ENCODE results near the gene ANTXR1. TPM values are rescaled to one million over a fixed set of nuclear protein-coding genes. Genes with fewer than 3 reads are reported as not detected.
A peak's percentile ranks its signal among the peaks of the same experiment; 100 is the strongest.

ANTXR1 gene
- polyA plus RNA-seq, 1 of the 3 experiments (the other 2 are of a cell fraction): 114 TPM

GRCh38 chr2:69082430-69082997 lies 69.5 kb downstream of the ANTXR1 start:
- H3K9me2 ChIP-seq: no peaks in the 10 kb centered on the region
- no peak overlapping the region for H2AFZ ChIP-seq (ENCODE audit: low read depth)
- CTCF ChIA-PET: interaction anchor here (0.8 to 2.0 kb wide), 5 partner anchors 53 to 224 kb away, joined by 3 to 7 read pairs (median 6); partner anchors contain the start of gene ANTXR1
- H3F3A ChIP-seq (replicated peaks; ENCODE audit: insufficient read depth): peaks cover 3% of the 10 kb centered on the region
- POLR2A ChIA-PET: no interaction called here
- DNase-seq: no peak
- TF ChIP-seq FOSL2 (IDR thresholded peaks at IDR 0.05; ENCODE audit: borderline replicate concordance, low read depth) (peak; percentile 18; the same call in 1 of the 2 replicates), TCF12 (IDR thresholded peaks at IDR 0.05) (no peak), NFIC (IDR thresholded peaks at IDR 0.05; ENCODE audit: borderline replicate concordance) (peak; percentile 69), NRF1 (IDR thresholded peaks at IDR 0.05; ENCODE audit: low read depth, low read length) (no peak), SMC3 (IDR thresholded peaks at IDR 0.05; ENCODE audit: low read depth, low read length) (no peak), SIN3A (IDR thresholded peaks at IDR 0.05; ENCODE audit: borderline replicate concordance, low read depth, low read length) (no peak), POLR2AphosphoS5 (IDR thresholded peaks at IDR 0.05; ENCODE audit: low read depth, low read length) (no peak), JUND (IDR thresholded peaks at IDR 0.05) (peak; percentile 9; the same call in 1 of the 2 replicates), RAD21 (IDR thresholded peaks at IDR 0.05; ENCODE audit: low read length) (no peak), CHD2 (IDR thresholded peaks at IDR 0.05; ENCODE audit: low read length, partially characterized antibody) (no peak)
- H3K36me3 ChIP-seq (replicated peaks in 1 of 2; ENCODE audit: control insufficient read depth in 1 of 2, insufficient read depth in 2 of 2, low read length in 1 of 2): peaks cover 71 to 88% of the 10 kb centered on the region in 2 experiments
- WGBS (ENCODE audit: low lambda C conversion rate): 53% methylated on average over 9 of the region's 9 CpGs
- H3K4me1 ChIP-seq (ENCODE audit: control insufficient read depth in 1 of 2, insufficient read depth in 2 of 2, low read depth in 1 of 2, low read length in 1 of 2): peaks cover 22 to 28% of the 10 kb centered on the region in 2 experiments
- peak overlapping the region; percentile 65 to 79 for H3K27ac ChIP-seq (ENCODE audit: low read depth in 2 of 2, low read length in 1 of 2)
- no peaks in the 10 kb centered on the region for H4K20me1 ChIP-seq (ENCODE audit: insufficient read depth)
- H3K4me3 ChIP-seq (ENCODE audit: low read depth in 2 of 2, low read length in 1 of 2): no peak overlapping the region
- no peaks in the 10 kb centered on the region for H3K9me3 ChIP-seq
- H3K79me2 ChIP-seq (ENCODE audit: insufficient read depth): peaks cover 4% of the 10 kb centered on the region; the same call in 1 of the 2 replicates
- H3K4me2 ChIP-seq: no peak overlapping the region
- H3K9ac ChIP-seq: no peak overlapping the region
- H3K27me3 ChIP-seq (ENCODE audit: insufficient read depth): no peaks in the 10 kb centered on the region

- H3K4me1 ChIP-seq (ENCODE audit: control insufficient read depth in 1 of 2, insufficient read depth in 2 of 2, low read depth in 1 of 2, low read length in 1 of 2): peaks cover 22 to 33% of the 10 kb centered on the region in 2 experiments
- H3K4me2 ChIP-seq: no peak overlapping the region
- TF ChIP-seq MAX (IDR thresholded peaks at IDR 0.05; ENCODE audit: low read depth) (no peak), JUND (IDR thresholded peaks at IDR 0.05) (no peak), RXRA (IDR thresholded peaks at IDR 0.05; ENCODE audit: borderline replicate concordance, low read depth) (no peak), ELF1 (IDR thresholded peaks at IDR 0.05) (no peak), FOSL2 (IDR thresholded peaks at IDR 0.05; ENCODE audit: borderline replicate concordance, low read depth) (no peak), IRF3 (IDR thresholded peaks at IDR 0.05; ENCODE audit: low read depth, low read length) (no peak), GATA2 (CRISPR knock-in tag; IDR thresholded peaks at IDR 0.05) (no peak), SMC3 (IDR thresholded peaks at IDR 0.05; ENCODE audit: low read depth, low read length) (no peak), SIN3A (IDR thresholded peaks at IDR 0.05; ENCODE audit: borderline replicate concordance, low read depth, low read length) (no peak), TCF12 (IDR thresholded peaks at IDR 0.05) (no peak), RCOR1 (IDR thresholded peaks at IDR 0.05; ENCODE audit: low read length) (no peak), RFX5 (IDR thresholded peaks at IDR 0.05; ENCODE audit: low read length) (no peak), MXI1 (IDR thresholded peaks at IDR 0.05; ENCODE audit: low read depth, low read length) (no peak), CHD2 (IDR thresholded peaks at IDR 0.05; ENCODE audit: low read length, partially characterized antibody) (no peak)
- POLR2A ChIA-PET: no interaction called here
- H2AFZ ChIP-seq (ENCODE audit: low read depth): no peak overlapping the region
- CTCF ChIA-PET: interaction anchor here (0.8 to 2.0 kb wide), 5 partner anchors 54 to 225 kb away, joined by 3 to 7 read pairs (median 6); partner anchors contain the start of gene ANTXR1
- H3K9me2 ChIP-seq: no peaks in the 10 kb centered on the region
- H3K36me3 ChIP-seq (replicated peaks in 1 of 2; ENCODE audit: control insufficient read depth in 1 of 2, insufficient read depth in 2 of 2, low read length in 1 of 2): peaks cover 69 to 87% of the 10 kb centered on the region in 2 experiments
- no peaks in the 10 kb centered on the region for H3K27me3 ChIP-seq (ENCODE audit: insufficient read depth)
- H3K9ac ChIP-seq: no peak overlapping the region
- H3K27ac ChIP-seq (ENCODE audit: low read depth in 2 of 2, low read length in 1 of 2): peak overlapping the region; percentile 65 to 79
- no peaks in the 10 kb centered on the region for H4K20me1 ChIP-seq (ENCODE audit: insufficient read depth)
- no peak overlapping the region for H3K4me3 ChIP-seq (ENCODE audit: low read depth in 2 of 2, low read length in 1 of 2)
- no peaks in the 10 kb centered on the region for H3K9me3 ChIP-seq
- WGBS (ENCODE audit: low lambda C conversion rate): 79% methylated on average over 2 of the region's 2 CpGs
- H3K79me2 ChIP-seq (ENCODE audit: insufficient read depth): peaks cover 4% of the 10 kb centered on the region; the same call in 1 of the 2 replicates
- DNase-seq: no peak
- peaks cover 3% of the 10 kb centered on the region for H3F3A ChIP-seq (replicated peaks; ENCODE audit: insufficient read depth)
These were observed 70.3 kb downstream of the ANTXR1 start for GRCh38 chr2:69083235-69083748.

Data from SK-N-SH (cell line).